ENCODE measurements around the gene DNAJC27.

The DNAJC27 gene

DNA sequence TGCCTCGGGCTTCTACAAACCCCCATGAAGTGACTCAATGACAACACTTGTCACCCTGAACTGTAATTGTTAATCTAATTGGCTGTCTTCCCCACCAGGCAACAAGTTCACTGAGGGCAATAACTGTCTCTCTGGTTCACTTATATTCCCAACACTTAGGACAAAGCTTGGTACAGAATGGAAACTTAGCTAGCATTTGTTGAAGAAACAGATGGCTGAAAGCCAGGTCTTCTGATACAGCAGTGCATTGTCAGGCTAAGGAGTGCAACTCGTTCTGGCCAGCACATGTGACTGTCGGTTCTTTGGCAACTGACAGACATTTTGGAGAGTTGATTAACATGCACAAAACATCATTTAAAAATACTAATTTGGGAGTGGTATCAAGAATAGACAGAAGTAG, 14.6 kb upstream of the DNAJC27 start:
- Histone ChIP-seq H3K9me3 (no peaks in the 10 kb centered on the region; the same call in 1 of the 2 replicates), H3K36me3 (no peaks in the 10 kb centered on the region), H3K27me3 (no peaks in the 10 kb centered on the region), H3K4me3 (ENCODE audit: low read depth, low read length) (no peak overlapping the region), H3K4me1 (peaks cover 28% of the 10 kb centered on the region)
- peak; percentile 18 for DNase-seq
- TF ChIP-seq, protein P1, sequence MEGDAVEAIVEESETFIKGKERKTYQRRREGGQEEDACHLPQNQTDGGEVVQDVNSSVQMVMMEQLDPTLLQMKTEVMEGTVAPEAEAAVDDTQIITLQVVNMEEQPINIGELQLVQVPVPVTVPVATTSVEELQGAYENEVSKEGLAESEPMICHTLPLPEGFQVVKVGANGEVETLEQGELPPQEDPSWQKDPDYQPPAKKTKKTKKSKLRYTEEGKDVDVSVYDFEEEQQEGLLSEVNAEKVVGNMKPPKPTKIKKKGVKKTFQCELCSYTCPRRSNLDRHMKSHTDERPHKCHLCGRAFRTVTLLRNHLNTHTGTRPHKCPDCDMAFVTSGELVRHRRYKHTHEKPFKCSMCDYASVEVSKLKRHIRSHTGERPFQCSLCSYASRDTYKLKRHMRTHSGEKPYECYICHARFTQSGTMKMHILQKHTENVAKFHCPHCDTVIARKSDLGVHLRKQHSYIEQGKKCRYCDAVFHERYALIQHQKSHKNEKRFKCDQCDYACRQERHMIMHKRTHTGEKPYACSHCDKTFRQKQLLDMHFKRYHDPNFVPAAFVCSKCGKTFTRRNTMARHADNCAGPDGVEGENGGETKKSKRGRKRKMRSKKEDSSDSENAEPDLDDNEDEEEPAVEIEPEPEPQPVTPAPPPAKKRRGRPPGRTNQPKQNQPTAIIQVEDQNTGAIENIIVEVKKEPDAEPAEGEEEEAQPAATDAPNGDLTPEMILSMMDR (IDR thresholded peaks at IDR 0.05; ENCODE audit: low read depth, low read length) = no peak

DNA sequence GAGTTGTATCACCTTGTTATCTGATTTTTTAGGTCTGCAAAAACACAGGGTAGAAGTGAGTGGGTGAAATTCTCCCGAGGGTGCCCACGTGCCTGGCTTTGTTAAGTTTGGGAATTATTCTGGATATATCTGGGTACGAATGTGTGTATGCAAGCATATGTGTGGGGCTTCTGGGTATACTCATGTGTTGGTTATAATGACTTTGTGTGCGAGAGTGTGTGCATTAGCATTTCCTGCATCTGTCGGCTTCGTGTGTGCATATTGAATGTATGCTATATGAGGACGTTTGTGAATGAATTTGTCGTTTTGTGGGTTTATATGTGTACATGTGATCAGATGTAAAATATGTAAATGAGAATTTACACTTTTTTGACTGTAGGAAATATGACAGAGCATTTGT, 13.8 kb upstream of the DNAJC27 start:
- TF ChIP-seq, protein P1 (IDR thresholded peaks at IDR 0.05; ENCODE audit: low read depth, low read length) = no peak
- Histone ChIP-seq H3K36me3 (no peaks in the 10 kb centered on the region), H3K27me3 (no peaks in the 10 kb centered on the region), H3K9me3 (no peaks in the 10 kb centered on the region; the same call in 1 of the 2 replicates), H3K4me1 (peaks cover 28% of the 10 kb centered on the region), H3K4me3 (ENCODE audit: low read depth, low read length) (no peak overlapping the region)
- DNase-seq = no peak

DNA sequence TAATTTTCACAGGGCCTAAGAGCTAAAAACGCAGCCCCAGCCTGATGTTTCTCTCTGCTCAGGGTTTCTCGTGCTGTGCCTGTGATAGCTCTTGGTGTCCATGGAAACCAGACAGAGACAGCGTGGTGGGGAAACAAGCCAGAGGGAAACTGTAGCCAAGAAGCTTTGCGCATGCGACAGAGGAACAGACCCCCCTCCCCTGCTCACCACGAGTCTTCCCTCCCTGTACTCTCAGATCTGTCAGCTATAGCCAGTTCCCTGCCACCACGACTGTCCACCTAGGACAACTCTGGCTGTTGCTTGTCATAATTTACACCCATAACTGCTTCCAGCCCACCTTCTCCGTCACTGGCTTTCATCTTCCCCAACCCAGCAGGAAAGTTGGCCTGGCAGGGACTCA, 13.2 kb upstream of the DNAJC27 start:
- Histone ChIP-seq H3K27me3 (no peaks in the 10 kb centered on the region), H3K4me1 (peaks cover 28% of the 10 kb centered on the region), H3K36me3 (no peaks in the 10 kb centered on the region), H3K4me3 (ENCODE audit: low read depth, low read length) (peak overlapping the region; percentile 14; the same call in 1 of the 2 replicates), H3K9me3 (no peaks in the 10 kb centered on the region)
- TF ChIP-seq, protein P1 (IDR thresholded peaks at IDR 0.05; ENCODE audit: low read depth, low read length) = no peak
- peak; percentile 75 for DNase-seq

DNA sequence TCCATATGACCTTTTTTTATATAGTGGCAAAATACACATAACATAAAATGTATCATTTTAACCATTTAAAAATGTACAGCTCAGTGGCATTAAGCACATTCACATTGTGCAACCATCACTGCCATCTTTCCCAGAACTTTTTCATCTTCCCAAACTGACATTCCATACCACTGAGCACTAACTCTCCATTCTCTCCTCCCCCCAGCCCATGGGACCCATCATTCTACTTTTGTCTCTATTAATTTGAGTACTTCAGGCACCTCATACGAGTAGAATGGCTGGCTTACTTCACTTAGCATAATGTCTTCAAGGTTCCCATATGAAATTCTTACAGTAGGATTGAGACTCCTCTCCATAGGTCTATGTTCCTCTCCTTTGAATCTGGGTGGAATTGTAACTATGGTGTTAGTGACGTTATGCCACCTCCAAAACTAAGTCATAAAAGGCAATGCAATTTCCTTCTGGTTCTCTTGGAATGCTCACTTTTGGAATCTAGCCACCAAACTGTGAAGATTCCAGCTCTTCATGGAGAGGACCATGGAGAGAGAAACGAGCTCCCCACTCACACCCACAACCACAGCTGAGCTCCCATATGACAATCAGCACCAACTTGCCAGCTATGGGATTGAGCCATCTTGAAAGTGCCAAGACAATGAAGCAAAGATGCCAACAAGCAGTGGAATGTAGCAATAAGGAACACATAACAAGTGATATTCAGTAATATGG, 9.8 kb upstream of the DNAJC27 start:
- no peaks in the 10 kb centered on the region for H3K36me3 ChIP-seq
- no peak for DNase-seq
- no peaks in the 10 kb centered on the region for H3K9me3 ChIP-seq
- no peaks in the 10 kb centered on the region for H3K27me3 ChIP-seq
- H3K4me3 ChIP-seq (ENCODE audit: low read depth, low read length) = no peak overlapping the region
- TF ChIP-seq, protein P1 (IDR thresholded peaks at IDR 0.05; ENCODE audit: low read depth, low read length) = no peak
- peaks cover 20% of the 10 kb centered on the region for H3K4me1 ChIP-seq

DNA sequence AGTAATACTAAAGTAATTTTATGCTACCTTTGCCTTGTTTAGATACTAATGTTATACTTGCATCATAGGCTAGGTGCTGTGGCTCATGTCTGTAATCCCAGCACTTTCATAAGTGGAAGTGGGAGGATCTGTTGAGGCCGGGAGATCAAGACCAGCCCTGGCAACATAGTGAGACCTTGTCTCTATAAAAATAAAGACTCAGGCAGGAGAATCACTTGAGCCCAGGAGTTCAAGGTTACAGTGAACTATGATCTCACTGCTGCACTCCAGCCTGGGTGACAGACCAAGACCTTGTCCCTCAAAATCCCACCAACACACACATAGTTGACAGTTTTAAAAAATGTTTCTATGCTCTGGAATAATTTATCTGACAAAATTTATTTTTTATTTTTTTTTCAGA, 6.9 kb upstream of the DNAJC27 start:
- no peaks in the 10 kb centered on the region for H3K4me1 ChIP-seq
- H3K4me3 ChIP-seq (ENCODE audit: low read depth, low read length) = no peak overlapping the region
- no peak for DNase-seq
- TF ChIP-seq, protein P1 (IDR thresholded peaks at IDR 0.05; ENCODE audit: low read depth, low read length) = no peak
- no peaks in the 10 kb centered on the region for H3K9me3 ChIP-seq
- H3K36me3 ChIP-seq = no peaks in the 10 kb centered on the region
- no peaks in the 10 kb centered on the region for H3K27me3 ChIP-seq

DNA sequence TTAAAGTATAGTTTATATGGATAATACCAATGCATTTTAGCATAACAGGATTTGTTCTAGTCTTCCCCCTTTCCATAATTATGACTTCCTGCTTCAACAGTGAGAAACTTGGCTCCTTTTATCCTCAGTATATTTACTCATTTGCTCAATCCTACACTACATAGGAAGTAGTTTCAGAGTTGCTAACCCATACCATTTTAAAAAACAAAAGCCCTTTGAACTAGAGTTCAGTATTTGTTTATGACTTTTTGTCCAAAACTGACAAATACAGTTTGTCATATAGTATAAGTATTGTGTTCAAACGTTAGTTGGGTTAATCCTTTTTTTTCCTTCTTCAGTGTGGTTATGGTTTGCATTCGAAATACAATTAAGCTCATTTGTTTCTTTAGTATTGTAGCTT, 5.9 kb upstream of the DNAJC27 start:
- H3K4me1 ChIP-seq = no peaks in the 10 kb centered on the region
- H3K4me3 ChIP-seq (ENCODE audit: low read depth, low read length) = no peak overlapping the region
- H3K36me3 ChIP-seq = no peaks in the 10 kb centered on the region
- H3K9me3 ChIP-seq = no peaks in the 10 kb centered on the region
- DNase-seq = no peak
- TF ChIP-seq, protein P1 (IDR thresholded peaks at IDR 0.05; ENCODE audit: low read depth, low read length) = no peak
- no peaks in the 10 kb centered on the region for H3K27me3 ChIP-seq
